Thoracic aorta (tissue), 2 donors: ENCODE measurements around the gene CC2D2A. TPM values are rescaled to one million over a fixed set of nuclear protein-coding genes. Genes with fewer than 3 reads are reported as not detected.
A peak's percentile ranks its signal among the peaks of the same experiment; 100 is the strongest.

Experiments used
- ATAC-seq: fragments of 150-250 bp; one replicate; pipeline ENCODE4 v1.8.0; 2017; ENCODE audit warnings: low read depth; ENCODE audit not compliant: insufficient number of reproducible peaks, low FRiP score
- DNase-seq: peaks from one replicate; pipeline ENCODE4 v3.0.0-alpha.2; 2020; ENCODE audit warnings: low spot score
- H3K27ac ChIP-seq, 2 donors: fragments of 200-600 bp; sonication (generic); 1 replicate in 1 of 2; 2 replicates in 1 of 2; pipeline ENCODE4 v1.5.1; 2016; ENCODE audit warnings: mild to moderate bottlenecking in 2 of 2, moderate library complexity in 2 of 2
- H3K27me3 ChIP-seq: fragments of 200-600 bp; sonication (generic); replicated peaks from 2 replicates; pipeline ENCODE4 v1.6.0; 2016; ENCODE audit warnings: mild to moderate bottlenecking; ENCODE audit not compliant: insufficient read depth
- H3K36me3 ChIP-seq: fragments of 200-600 bp; sonication (generic); one replicate; pipeline ENCODE4 v1.5.1; 2016
- H3K4me1 ChIP-seq, 2 donors: fragments of 200-600 bp; sonication (generic); 1 replicate in 1 of 2; 2 replicates in 1 of 2; pipeline versions ENCODE4 v1.5.1 to v1.6.0; 2016; ENCODE audit warnings: low read depth in 2 of 2, mild to moderate bottlenecking in 1 of 2; ENCODE audit not compliant: control insufficient read depth in 1 of 2
- H3K4me3 ChIP-seq: fragments of 200-600 bp; sonication (generic); 2 replicates; pipeline ENCODE4 v1.5.1; 2016; ENCODE audit warnings: mild to moderate bottlenecking
- H3K9me3 ChIP-seq: fragments of 200-600 bp; sonication (generic); 2 replicates; pipeline ENCODE4 v1.5.1; 2016
- CTCF ChIP-seq: fragments of 200-600 bp; sonication (generic); IDR thresholded peaks from one replicate; pipeline ENCODE4 v1.5.1; 2019; ENCODE audit warnings: antibody characterized with exemption
- total RNA-seq, 2 donors: library from RNA; depleted of rRNA; stranded (reverse); fragments of >200 nt; gene quantifications; one replicate each; pipeline versions ENCODE4 v1.1.0 to v1.2.3, GENCODE V29; 2016

CC2D2A gene
- total RNA-seq, 2 donors from 2014 or later: 44.1 to 59.8 TPM

- ATAC-seq (no peak), DNase-seq (no peak)
- peak within 1 kb of the TSS; percentile 65 for H3K4me3 ChIP-seq
- peak within 1 kb of the TSS; percentile 65 to 85 for H3K27ac ChIP-seq
- TF ChIP-seq CTCF: no peak
- no peaks in the 10 kb centered on the region for H3K9me3 ChIP-seq
- H3K36me3 ChIP-seq: no peaks in the 10 kb centered on the region
- H3K4me1 ChIP-seq: peaks cover 25 to 82% of the 10 kb centered on the region in 2 donors
- H3K27me3 ChIP-seq: no peaks in the 10 kb centered on the region
Observed at GRCh38 chr4:15427701-15428100, 42.0 kb upstream of the CC2D2A start, which contains the start of gene C1QTNF7. C1QTNF7 (plus strand) TSS chr4:15428033; CDS start chr4:15435744, 7,711 bp downstream.

DNA sequence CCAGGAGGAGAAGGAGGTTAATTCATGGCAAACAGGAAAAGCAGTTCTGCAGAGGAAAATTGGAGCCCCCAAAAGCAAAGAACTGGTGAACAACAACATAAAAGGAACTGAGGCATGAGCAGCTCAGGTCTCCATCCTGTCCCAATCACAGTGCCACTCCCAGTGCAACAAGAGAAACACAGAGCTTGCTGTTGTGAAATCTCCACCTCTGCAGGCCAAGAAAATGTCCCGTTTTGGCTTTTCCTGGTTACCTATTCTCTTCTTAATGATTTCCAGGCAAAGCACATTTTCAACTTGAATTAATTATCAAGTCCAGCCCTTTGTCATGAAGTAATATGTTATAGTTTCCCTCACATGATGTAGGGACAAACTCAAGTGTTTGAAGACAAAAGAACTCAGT lies 41.1 kb upstream of the CC2D2A start:
- Histone ChIP-seq H3K4me1 (peaks cover 28 to 82% of the 10 kb centered on the region in 2 donors), H3K27me3 (no peaks in the 10 kb centered on the region), H3K9me3 (no peaks in the 10 kb centered on the region), H3K4me3 (peak overlapping the region; percentile 65), H3K36me3 (no peaks in the 10 kb centered on the region), H3K27ac (peak overlapping the region; percentile 65 to 85)
- DNase-seq: no peak
- peak; percentile 27 for ATAC-seq
- TF ChIP-seq CTCF: no peak

DNA sequence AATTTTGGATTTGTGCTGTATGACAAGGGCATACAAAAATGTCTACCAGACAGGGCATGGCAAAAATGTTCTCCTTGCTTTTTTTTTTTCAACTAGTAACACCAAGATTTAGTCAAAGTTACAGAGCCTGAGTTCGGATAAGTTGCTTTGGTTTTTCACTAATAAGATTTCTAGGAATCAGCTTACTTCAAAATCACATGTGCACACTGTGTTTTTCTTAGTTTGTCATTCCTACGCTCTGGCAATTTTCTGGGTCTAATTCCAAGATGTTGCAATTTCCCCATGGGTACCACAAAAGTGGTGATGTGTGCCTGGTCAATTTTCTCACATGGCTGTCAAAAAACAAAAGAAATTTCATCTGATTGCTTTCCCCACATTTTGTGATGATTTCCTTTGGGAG lies 35.6 kb upstream of the CC2D2A start:
- Histone ChIP-seq H3K27ac (peak overlapping the region; percentile 73 to 77), H3K36me3 (no peaks in the 10 kb centered on the region), H3K4me1 (peaks cover 14 to 67% of the 10 kb centered on the region in 2 donors), H3K9me3 (no peaks in the 10 kb centered on the region), H3K27me3 (no peaks in the 10 kb centered on the region), H3K4me3 (no peak overlapping the region)
- no peak for TF ChIP-seq CTCF
- peak; percentile 81 for ATAC-seq
- DNase-seq: no peak

- ATAC-seq: no peak
- TF ChIP-seq CTCF: no peak
- peak overlapping the region in 1 of 2 donors; percentile 23 for H3K27ac ChIP-seq
Observed at GRCh38 chr4:15434676-15435075, 35.0 kb upstream of the CC2D2A start.

GRCh38 chr4:15436513-15436912 lies 33.2 kb upstream of the CC2D2A start:
- DNase-seq: no peak
- Histone ChIP-seq H3K4me1 (peaks cover 14 to 52% of the 10 kb centered on the region in 2 donors), H3K27ac (peak overlapping the region in 1 of 2 donors; percentile 16), H3K36me3 (no peaks in the 10 kb centered on the region), H3K27me3 (no peaks in the 10 kb centered on the region), H3K4me3 (no peak overlapping the region), H3K9me3 (no peaks in the 10 kb centered on the region)
- no peak for ATAC-seq
- no peak for TF ChIP-seq CTCF

More at GRCh38 chr4:15434676-15435075, 35.0 kb upstream of the CC2D2A start:
- no peak overlapping the region for H3K4me3 ChIP-seq
- DNase-seq: no peak
- no peaks in the 10 kb centered on the region for H3K9me3 ChIP-seq
- no peaks in the 10 kb centered on the region for H3K27me3 ChIP-seq
- peaks cover 14 to 62% of the 10 kb centered on the region in 2 donors for H3K4me1 ChIP-seq
- no peaks in the 10 kb centered on the region for H3K36me3 ChIP-seq
